Breast epithelium (tissue), 3 donors: ENCODE results near the gene TGIF2.

Experiments used
- POLR2A ChIP-seq: fragments of 450-650 bp; IDR thresholded peaks from one replicate; pipeline ENCODE4 v1.6.1; 2016; ENCODE audit warnings: antibody characterized with exemption, mild to moderate bottlenecking, moderate library complexity
- POLR2AphosphoS5 ChIP-seq, 3 donors: sonication (generic); formaldehyde crosslinking; IDR thresholded peaks; one replicate each; pipeline ENCODE4 v1.6.1; 2017; ENCODE audit warnings: antibody characterized with exemption in 3 of 3
- TF ChIP-seq, protein P1 (sequence below), 3 donors: fragments of 450-650 bp; IDR thresholded peaks; one replicate each; pipeline ENCODE4 v1.5.1; 2016 to 2017; ENCODE audit warnings: antibody characterized with exemption in 3 of 3, mild to moderate bottlenecking in 3 of 3, moderate library complexity in 3 of 3

DNA sequence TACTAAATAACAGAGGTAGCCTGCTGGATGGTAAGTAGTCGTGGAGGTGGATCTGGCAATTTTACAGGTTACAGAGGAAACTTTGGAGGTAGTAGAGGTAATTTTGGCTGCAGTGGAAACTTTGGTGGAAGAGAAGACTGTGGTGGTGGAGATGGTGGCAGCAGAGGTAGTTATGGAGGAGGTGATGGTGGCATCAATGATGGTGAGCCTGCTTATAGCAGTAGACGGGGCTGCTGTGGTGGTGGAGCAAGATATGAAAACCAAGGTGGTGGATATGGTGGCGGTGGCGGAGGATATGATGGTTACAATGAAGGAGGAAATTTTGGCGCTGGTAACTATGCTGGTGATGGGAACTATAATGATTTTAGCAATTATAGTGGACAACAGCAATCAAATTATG is 47.5 kb downstream of the TGIF2 start:
- TF ChIP-seq, protein P1, sequence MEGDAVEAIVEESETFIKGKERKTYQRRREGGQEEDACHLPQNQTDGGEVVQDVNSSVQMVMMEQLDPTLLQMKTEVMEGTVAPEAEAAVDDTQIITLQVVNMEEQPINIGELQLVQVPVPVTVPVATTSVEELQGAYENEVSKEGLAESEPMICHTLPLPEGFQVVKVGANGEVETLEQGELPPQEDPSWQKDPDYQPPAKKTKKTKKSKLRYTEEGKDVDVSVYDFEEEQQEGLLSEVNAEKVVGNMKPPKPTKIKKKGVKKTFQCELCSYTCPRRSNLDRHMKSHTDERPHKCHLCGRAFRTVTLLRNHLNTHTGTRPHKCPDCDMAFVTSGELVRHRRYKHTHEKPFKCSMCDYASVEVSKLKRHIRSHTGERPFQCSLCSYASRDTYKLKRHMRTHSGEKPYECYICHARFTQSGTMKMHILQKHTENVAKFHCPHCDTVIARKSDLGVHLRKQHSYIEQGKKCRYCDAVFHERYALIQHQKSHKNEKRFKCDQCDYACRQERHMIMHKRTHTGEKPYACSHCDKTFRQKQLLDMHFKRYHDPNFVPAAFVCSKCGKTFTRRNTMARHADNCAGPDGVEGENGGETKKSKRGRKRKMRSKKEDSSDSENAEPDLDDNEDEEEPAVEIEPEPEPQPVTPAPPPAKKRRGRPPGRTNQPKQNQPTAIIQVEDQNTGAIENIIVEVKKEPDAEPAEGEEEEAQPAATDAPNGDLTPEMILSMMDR (IDR thresholded peaks at IDR 0.05): no peak
- TF ChIP-seq POLR2AphosphoS5 (IDR thresholded peaks at IDR 0.05): no peak
- TF ChIP-seq POLR2A: no peak
